ENCODE results near the gene AMN1. TPM values are rescaled to one million over a fixed set of nuclear protein-coding genes. Genes with fewer than 3 reads are reported as not detected.
"Not testable (repeated sequence)": the region's sequence is repeated elsewhere in the genome, so short reads cannot be mapped to it uniquely, and the experiment has no call there.

The AMN1 gene
- total RNA-seq, 1 donor from 2014 or later = 9.9 TPM

- no peaks in the 10 kb centered on the region for H3K9me3 ChIP-seq
- no peaks in the 10 kb centered on the region for H3K27me3 ChIP-seq
- ATAC-seq = no peak
- H3K4me1 ChIP-seq = peaks cover 37% of the 10 kb centered on the region
- TF ChIP-seq CTCF (IDR thresholded peaks at IDR 0.05) = no peak
- no peak for DNase-seq
- no peak overlapping the region for H3K4me3 ChIP-seq
- no peaks in the 10 kb centered on the region for H3K36me3 ChIP-seq
- intact Hi-C loops (cut with DNase I) = no loop called here
- H3K27ac ChIP-seq = no peak overlapping the region
Observed at GRCh38 chr12:31751085-31751484, 22.3 kb upstream of the AMN1 start.

- ATAC-seq = no peak
- Histone ChIP-seq H3K4me3 (no peak overlapping the region), H3K9me3 (no peaks in the 10 kb centered on the region), H3K4me1 (peaks cover 38% of the 10 kb centered on the region), H3K27ac (no peak overlapping the region), H3K36me3 (no peaks in the 10 kb centered on the region), H3K27me3 (no peaks in the 10 kb centered on the region)
- no peak for DNase-seq
- no peak for TF ChIP-seq CTCF (IDR thresholded peaks at IDR 0.05)
- intact Hi-C loops (cut with DNase I) = no loop called here
Observed at GRCh38 chr12:31750747-31751039, 21.9 kb upstream of the AMN1 start.

- no peaks in the 10 kb centered on the region for H3K27me3 ChIP-seq
- H3K27ac ChIP-seq = peak overlapping the region; percentile 71
- H3K4me1 ChIP-seq = peaks cover 38% of the 10 kb centered on the region
- H3K36me3 ChIP-seq = no peaks in the 10 kb centered on the region
- H3K9me3 ChIP-seq = no peaks in the 10 kb centered on the region
- peak; percentile 95 for ATAC-seq
- no peak overlapping the region for H3K4me3 ChIP-seq
- DNase-seq = no peak
- intact Hi-C loops (cut with DNase I) = no loop called here
- no peak for TF ChIP-seq CTCF (IDR thresholded peaks at IDR 0.05)
Observed at GRCh38 chr12:31749024-31749704, 20.3 kb upstream of the AMN1 start.

- no peak overlapping the region for H3K4me3 ChIP-seq
- no peaks in the 10 kb centered on the region for H3K27me3 ChIP-seq
- ATAC-seq = no peak
- H3K36me3 ChIP-seq = no peaks in the 10 kb centered on the region
- peaks cover 27% of the 10 kb centered on the region for H3K4me1 ChIP-seq
- H3K27ac ChIP-seq = no peak overlapping the region
- no peaks in the 10 kb centered on the region for H3K9me3 ChIP-seq
- DNase-seq = no peak
- intact Hi-C loops (cut with DNase I) = no loop called here
- no peak for TF ChIP-seq CTCF (IDR thresholded peaks at IDR 0.05)
Observed at GRCh38 chr12:31745242-31745641, 16.4 kb upstream of the AMN1 start.

GRCh38 chr12:31744363-31744762, 15.5 kb upstream of the AMN1 start:
- H3K27me3 ChIP-seq; DNase-seq; H3K36me3 ChIP-seq; H3K4me3 ChIP-seq; intact Hi-C loops (cut with DNase I); H3K27ac ChIP-seq; ATAC-seq; H3K9me3 ChIP-seq: not testable (repeated sequence)
- H3K4me1 ChIP-seq = peaks cover 20% of the 10 kb centered on the region

- intact Hi-C loops (cut with DNase I) = no loop called here
- no peak for DNase-seq
- Histone ChIP-seq H3K36me3 (no peaks in the 10 kb centered on the region), H3K9me3 (no peaks in the 10 kb centered on the region), H3K27me3 (no peaks in the 10 kb centered on the region), H3K27ac (no peak overlapping the region), H3K4me3 (no peak overlapping the region), H3K4me1 (peaks cover 12% of the 10 kb centered on the region)
- ATAC-seq = peak; percentile 53
- TF ChIP-seq CTCF (IDR thresholded peaks at IDR 0.05) = no peak
Observed at GRCh38 chr12:31742891-31743290, 14.1 kb upstream of the AMN1 start.

Measured in upper lobe of right lung (tissue), 1 donor.